Measurements from ENCODE around the gene C1orf216. TPM values are rescaled to one million over a fixed set of nuclear protein-coding genes. Genes with fewer than 3 reads are reported as not detected.
"Not testable (repeated sequence)": the region's sequence is repeated elsewhere in the genome, so short reads cannot be mapped to it uniquely, and the experiment has no call there.

Gene C1orf216
- total RNA-seq, 1 donor from 2014 or later, result 10.3 TPM

DNA sequence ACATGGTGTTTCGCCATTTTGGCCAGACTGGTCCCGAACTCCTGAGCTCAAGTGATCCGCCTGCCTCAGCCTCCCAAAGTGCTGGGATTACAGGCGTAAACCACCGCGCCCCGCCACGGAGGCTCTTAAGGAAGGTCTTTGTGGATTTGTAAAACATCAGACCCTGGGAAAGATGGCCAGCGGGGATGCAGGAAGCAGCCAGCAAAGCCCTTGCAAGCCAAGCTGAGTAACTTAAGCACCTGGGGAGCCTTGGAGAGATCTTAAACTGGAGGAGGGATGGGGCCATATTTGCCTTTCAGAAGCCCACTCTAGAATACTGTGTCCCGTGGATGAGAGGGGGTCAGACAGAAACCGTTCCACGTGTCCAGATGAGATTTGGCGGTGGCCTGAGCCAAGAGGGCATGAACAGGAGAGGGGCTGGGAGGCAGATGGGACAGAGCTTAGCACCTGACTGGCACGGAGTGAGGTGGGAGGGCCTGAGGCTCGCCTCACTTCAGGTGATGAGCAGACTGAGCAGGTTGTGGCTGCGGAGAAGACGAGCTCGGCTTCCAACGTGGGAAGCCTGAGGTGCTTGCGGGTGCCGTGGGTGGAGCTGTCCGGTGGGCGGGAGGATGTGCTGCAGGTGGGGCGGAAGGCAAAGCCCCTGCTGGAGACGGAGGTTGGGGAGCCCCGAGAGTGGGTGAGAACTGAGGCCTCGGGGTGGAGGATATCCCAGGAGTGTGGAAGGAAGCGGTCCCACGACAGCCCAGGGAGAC, 11.7 kb downstream of the C1orf216 start:
- no peak for DNase-seq

- DNase-seq, result no peak
These were observed 16.2 kb downstream of the C1orf216 start for GRCh38 chr1:35702508-35702907.

DNA sequence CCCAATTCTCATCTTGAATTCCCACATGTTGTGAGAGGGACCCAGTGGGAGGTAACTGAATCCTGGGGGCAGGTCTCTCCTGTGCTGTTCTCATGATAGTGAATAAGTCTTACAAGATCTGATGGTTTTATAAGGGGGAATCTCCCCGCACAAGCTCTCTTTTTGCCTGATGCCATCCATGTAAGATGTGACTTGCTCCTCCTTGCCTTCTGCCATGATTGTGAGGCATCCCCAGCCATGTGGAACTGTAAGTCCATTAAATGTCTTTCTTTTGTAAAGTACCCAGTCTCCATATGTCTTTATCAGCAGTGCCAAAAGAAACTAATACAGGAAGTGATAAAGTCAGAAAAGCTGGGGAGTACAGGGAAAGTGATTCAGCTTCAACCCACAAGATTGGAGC, 19.5 kb downstream of the C1orf216 start:
- not testable (repeated sequence) for DNase-seq

DNA sequence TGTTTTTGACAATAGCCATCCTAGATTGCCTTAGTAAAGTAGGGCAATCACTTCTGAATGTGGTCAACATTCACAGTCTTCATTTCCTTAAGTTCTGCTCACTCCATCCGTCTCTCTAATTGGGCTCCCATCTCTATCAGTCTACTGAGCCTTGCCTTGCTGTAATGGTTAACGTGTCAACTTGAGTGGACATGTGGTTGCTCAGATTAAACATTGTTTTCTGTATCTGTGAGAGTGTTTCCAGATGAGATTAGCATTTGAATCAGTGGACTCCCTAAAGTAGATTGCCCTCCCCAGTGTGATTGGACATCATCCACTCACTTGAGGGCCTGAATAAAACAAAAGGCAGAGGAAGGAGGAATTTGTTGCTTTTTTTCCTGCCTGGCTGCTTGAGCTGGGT, 26.4 kb downstream of the C1orf216 start:
- no peak for DNase-seq

- DNase-seq, result no peak
These were observed 27.0 kb downstream of the C1orf216 start for GRCh38 chr1:35691571-35692220.

- DNase-seq, result no peak
These were observed 27.6 kb downstream of the C1orf216 start for GRCh38 chr1:35691080-35691479.

- DNase-seq, result not testable (repeated sequence)
These were observed 28.6 kb downstream of the C1orf216 start for GRCh38 chr1:35690103-35690502.

DNA sequence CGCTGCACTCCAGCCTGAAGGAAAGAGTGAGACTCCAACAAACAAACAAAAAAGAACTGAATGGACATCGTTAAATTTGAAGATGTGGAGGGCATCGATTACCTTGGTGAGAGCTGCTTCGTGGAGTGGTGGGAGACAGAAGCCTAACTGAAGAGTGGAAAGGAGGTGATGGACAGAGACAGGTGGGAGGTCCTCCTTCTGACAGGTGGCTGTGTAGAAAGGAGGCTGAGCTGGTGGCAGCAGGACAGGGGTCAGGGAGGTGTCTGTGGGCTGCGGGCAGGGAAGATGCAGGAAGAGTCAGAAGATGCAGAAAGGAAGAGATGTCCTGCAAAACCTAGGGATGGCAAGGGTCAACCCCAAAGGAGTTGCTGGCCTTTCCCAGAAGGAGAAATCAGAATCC, 30.5 kb downstream of the C1orf216 start:
- no peak for DNase-seq

GRCh38 chr1:35683012-35683411, 35.7 kb downstream of the C1orf216 start:
- no peak for DNase-seq

GRCh38 chr1:35680271-35680670, 38.4 kb downstream of the C1orf216 start:
- DNase-seq, result no peak

DNA sequence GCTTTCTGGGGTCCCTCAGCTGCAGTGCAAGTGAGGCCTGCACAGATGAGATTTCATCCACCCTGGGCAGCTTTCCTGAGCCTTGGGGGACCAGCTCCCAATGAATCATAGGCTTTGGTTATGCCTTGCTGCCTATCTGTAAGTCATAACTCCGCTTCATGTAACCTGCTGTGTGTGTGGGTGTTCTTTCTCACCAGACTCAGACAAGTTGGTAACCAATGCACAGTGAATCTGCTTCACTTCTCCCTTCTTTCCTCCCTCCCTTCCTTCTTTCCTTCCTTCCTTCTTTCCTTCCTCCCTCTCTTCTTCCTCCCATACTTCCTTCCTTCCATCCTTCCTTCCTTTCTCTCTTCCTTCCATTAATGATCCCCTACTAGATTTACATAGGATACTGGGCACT, 42.9 kb downstream of the C1orf216 start:
- no peak for DNase-seq

- DNase-seq, result no peak
These were observed 44.6 kb downstream of the C1orf216 start for GRCh38 chr1:35674111-35674510.

GRCh38 chr1:35672116-35672515, 46.6 kb downstream of the C1orf216 start:
- DNase-seq, result no peak

DNA sequence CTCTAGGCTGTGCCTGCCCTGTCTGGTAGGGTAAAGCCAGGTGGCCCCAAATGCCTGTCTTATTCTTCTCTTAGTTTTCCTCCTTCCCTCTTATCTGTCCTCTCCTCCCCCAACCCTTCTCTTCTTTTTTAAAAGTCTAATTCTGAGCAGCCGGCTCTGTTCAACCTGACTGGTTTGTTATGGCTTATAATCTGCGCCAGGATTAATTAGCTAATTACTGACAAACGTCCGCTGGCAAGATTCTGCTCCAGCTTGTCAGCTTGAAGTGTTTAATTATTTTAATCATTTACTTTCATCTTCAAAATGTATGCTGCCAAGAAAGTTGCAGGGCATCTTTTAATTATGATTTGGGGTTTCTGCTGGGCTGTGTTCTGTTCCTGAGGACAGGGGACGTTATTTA, 50.2 kb downstream of the C1orf216 start:
- DNase-seq, result no peak

- no peak for DNase-seq
These were observed 51.8 kb downstream of the C1orf216 start for GRCh38 chr1:35666916-35667315.

GRCh38 chr1:35666216-35666615, 52.5 kb downstream of the C1orf216 start:
- no peak for DNase-seq

Other genes starting within 250 kb of the C1orf216 start
- 64.4 TPM for gene KIAA0319L, start 161.5 kb downstream of the C1orf216 start, total RNA-seq
- 16.1 TPM for gene NCDN, start 161.1 kb downstream of the C1orf216 start, total RNA-seq
- gene TFAP2E, start 145.6 kb downstream of the C1orf216 start, total RNA-seq, result not detected
- 20.1 TPM for gene PSMB2, start 77.4 kb downstream of the C1orf216 start, total RNA-seq
- 5.4 TPM for gene CLSPN, start 51.1 kb upstream of the C1orf216 start, total RNA-seq
- gene AGO4, start 89.1 kb upstream of the C1orf216 start, total RNA-seq, result 19.8 TPM
- gene AGO1, start 164.3 kb upstream of the C1orf216 start, total RNA-seq, result 14.5 TPM
- 29.7 TPM for gene AGO3, start 212.2 kb upstream of the C1orf216 start, total RNA-seq